PC-9 (cell line): Measurements from ENCODE around the gene IL17RB. TPM values are rescaled to one million over a fixed set of nuclear protein-coding genes. Genes with fewer than 3 reads are reported as not detected.

Experiments used
- BruUV-seq: library from RNA; stranded (reverse); fragments of 400-500 nt; replicated peaks from 2 replicates; lab custom pipeline; 2021; lab: Mats Ljungman, UMichigan
- CTCF ChIA-PET: fragments of 300-600 bp; sonication (Branson Sonifier 250); formaldehyde crosslinking; loops from one replicate; lab custom pipeline; 2022; ENCODE audit warnings: antibody characterized with exemption; lab: Charles Lee
- POLR2A ChIA-PET: fragments of 300-600 bp; sonication (Branson Sonifier 250); formaldehyde crosslinking; loops from one replicate; lab custom pipeline; 2022; ENCODE audit warnings: antibody characterized with exemption; ENCODE audit not compliant: unreplicated experiment; lab: Charles Lee
- DNase-seq, 2 experiments: peaks; one replicate each; pipeline versions ENCODE4 v3.0.0 to v3.0.0-alpha.2; 2015 to 2022; ENCODE audit warnings: mixed read lengths in 1 of 2
- H2AFZ ChIP-seq: fragments of 200-600 bp; sonication (generic); 2 replicates; pipeline ENCODE4 v1.8.1; 2017; ENCODE audit warnings: antibody characterized with exemption
- H3F3A ChIP-seq: fragments of 200-600 bp; sonication (generic); 2 replicates; pipeline ENCODE4 v1.8.1; 2017; ENCODE audit warnings: antibody characterized with exemption, mild to moderate bottlenecking, low read depth; ENCODE audit not compliant: insufficient read depth
- H3K27ac ChIP-seq: fragments of 200-600 bp; sonication (generic); 2 replicates; pipeline ENCODE4 v1.6.1; 2016; ENCODE audit warnings: mixed run types
- H3K27me3 ChIP-seq: fragments of 200-600 bp; sonication (generic); 2 replicates; pipeline ENCODE4 v1.6.1; 2016; ENCODE audit warnings: low read depth, mixed run types; ENCODE audit not compliant: insufficient read depth
- H3K36me3 ChIP-seq: fragments of 200-600 bp; sonication (generic); 2 replicates; pipeline ENCODE4 v1.6.1; 2016; ENCODE audit warnings: low read depth, mixed run types
- H3K4me1 ChIP-seq: fragments of 200-600 bp; sonication (generic); replicated peaks from 2 replicates; pipeline ENCODE4 v1.6.1; 2016; ENCODE audit warnings: mixed run types; ENCODE audit not compliant: insufficient read depth
- H3K4me2 ChIP-seq: fragments of 200-600 bp; sonication (generic); 2 replicates; pipeline ENCODE4 v1.6.1; 2017; ENCODE audit warnings: mixed run types
- H3K4me3 ChIP-seq: fragments of 200-600 bp; sonication (generic); 2 replicates; pipeline ENCODE4 v1.6.1; 2016; ENCODE audit warnings: mixed run types
- H3K79me2 ChIP-seq: fragments of 200-600 bp; sonication (generic); 2 replicates; pipeline ENCODE4 v1.6.1; 2017; ENCODE audit warnings: low read depth, mixed run types
- H3K9me2 ChIP-seq: fragments of 200-600 bp; sonication (generic); 2 replicates; pipeline ENCODE4 v1.8.1; 2017; ENCODE audit warnings: mild to moderate bottlenecking; ENCODE audit not compliant: insufficient read depth
- H3K9me3 ChIP-seq: fragments of 200-600 bp; sonication (generic); 2 replicates; pipeline ENCODE4 v1.8.1; 2016; ENCODE audit warnings: low read depth; ENCODE audit not compliant: insufficient read depth
- H4K20me1 ChIP-seq: fragments of 200-600 bp; sonication (generic); 2 replicates; pipeline ENCODE4 v1.8.1; 2017; ENCODE audit not compliant: insufficient read depth
- CTCF ChIP-seq: fragments of 200-600 bp; sonication (generic); conservative IDR thresholded peaks from 2 replicates; pipeline ENCODE4 v1.6.1; 2017; ENCODE audit warnings: mixed run types, antibody characterized with exemption, mild to moderate bottlenecking, moderate library complexity
- EZH2 ChIP-seq: fragments of 200-600 bp; sonication (generic); IDR thresholded peaks from 2 replicates; pipeline ENCODE4 v1.8.0; 2017; ENCODE audit warnings: antibody characterized with exemption, low read depth
- intact Hi-C: fragments of 100-400 bp; cut with micrococcal nuclease; formaldehyde crosslinking; loops from one replicate; pipeline ENCODE4 v1.10.0; 2022; ENCODE audit not compliant: unreplicated experiment
- total RNA-seq: library from RNA; stranded (reverse); gene quantifications from 2 replicates; pipeline ENCODE4 v1.2.3, GENCODE V29; 2021

Gene IL17RB
- total RNA-seq, 1 experiment from 2014 or later, result not detected

DNA sequence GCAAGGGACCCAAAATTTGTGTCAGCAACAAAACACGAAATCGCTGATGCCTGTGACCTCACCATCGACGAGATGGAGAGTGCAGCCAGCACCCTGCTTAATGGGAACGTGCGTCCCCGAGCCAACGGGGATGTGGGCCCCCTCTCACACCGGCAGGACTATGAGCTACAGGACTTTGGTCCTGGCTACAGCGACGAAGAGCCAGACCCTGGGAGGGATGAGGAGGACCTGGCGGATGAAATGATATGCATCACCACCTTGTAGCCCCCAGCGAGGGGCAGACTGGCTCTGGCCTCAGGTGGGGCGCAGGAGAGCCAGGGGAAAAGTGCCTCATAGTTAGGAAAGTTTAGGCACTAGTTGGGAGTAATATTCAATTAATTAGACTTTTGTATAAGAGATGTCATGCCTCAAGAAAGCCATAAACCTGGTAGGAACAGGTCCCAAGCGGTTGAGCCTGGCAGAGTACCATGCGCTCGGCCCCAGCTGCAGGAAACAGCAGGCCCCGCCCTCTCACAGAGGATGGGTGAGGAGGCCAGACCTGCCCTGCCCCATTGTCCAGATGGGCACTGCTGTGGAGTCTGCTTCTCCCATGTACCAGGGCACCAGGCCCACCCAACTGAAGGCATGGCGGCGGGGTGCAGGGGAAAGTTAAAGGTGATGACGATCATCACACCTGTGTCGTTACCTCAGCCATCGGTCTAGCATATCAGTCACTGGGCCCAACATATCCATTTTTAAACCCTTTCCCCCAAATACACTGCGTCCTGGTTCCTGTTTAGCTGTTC lies 35.0 kb upstream of the IL17RB start:
- no peak for DNase-seq
- H3F3A ChIP-seq, result no peaks in the 10 kb centered on the region
- no peak overlapping the region for H2AFZ ChIP-seq
- no TSS peak for BruUV-seq
- H4K20me1 ChIP-seq, result no peaks in the 10 kb centered on the region
- no peaks in the 10 kb centered on the region for H3K4me1 ChIP-seq
- ChIA-PET CTCF (interaction anchor here (0.6 kb wide), 1 partner anchor 246 kb away, joined by 11 read pairs; no protein-coding TSS in a partner anchor), POLR2A (no interaction called here)
- no peak for TF ChIP-seq EZH2
- TF ChIP-seq CTCF, result no peak
- no peak overlapping the region for H3K27ac ChIP-seq
- no peak overlapping the region for H3K4me2 ChIP-seq
- H3K4me3 ChIP-seq, result no peak overlapping the region
- no peaks in the 10 kb centered on the region for H3K79me2 ChIP-seq
- no peaks in the 10 kb centered on the region for H3K9me2 ChIP-seq
- H3K36me3 ChIP-seq, result no peaks in the 10 kb centered on the region
- no peaks in the 10 kb centered on the region for H3K9me3 ChIP-seq
- H3K27me3 ChIP-seq, result peaks cover 95% of the 10 kb centered on the region
- intact Hi-C loops, result no loop called here

DNA sequence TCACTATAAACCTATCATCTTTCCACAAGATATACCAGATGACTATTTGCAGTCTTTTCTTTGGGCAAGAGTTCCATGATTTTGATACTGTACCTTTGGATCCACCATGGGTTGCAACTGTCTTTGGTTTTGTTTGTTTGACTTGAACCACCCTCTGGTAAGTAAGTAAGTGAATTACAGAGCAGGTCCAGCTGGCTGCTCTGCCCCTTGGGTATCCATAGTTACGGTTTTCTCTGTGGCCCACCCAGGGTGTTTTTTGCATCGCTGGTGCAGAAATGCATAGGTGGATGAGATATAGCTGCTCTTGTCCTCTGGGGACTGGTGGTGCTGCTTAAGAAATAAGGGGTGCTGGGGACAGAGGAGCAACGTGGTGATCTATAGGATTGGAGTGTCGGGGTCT lies 33.9 kb upstream of the IL17RB start:
- CTCF ChIA-PET, result no interaction called here
- intact Hi-C loops, result no loop called here
- no peaks in the 10 kb centered on the region for H3K4me1 ChIP-seq

DNA sequence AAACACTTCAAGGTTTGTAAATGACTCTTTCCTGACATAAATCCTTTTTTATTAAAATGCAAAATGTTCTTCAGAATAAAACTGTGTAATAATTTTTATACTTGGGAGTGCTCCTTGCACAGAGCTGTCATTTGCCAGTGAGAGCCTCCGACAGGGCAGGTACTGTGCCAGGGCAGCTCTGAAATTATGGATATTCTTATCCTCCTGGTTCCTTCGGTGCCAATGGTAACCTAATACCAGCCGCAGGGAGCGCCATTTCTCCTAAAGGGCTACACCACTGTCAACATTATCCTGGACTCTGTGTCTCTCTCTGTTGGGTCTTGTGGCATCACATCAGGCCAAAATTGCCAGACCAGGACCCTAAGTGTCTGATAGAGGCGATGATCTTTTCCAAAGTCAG lies 33.1 kb upstream of the IL17RB start:
- no peak for TF ChIP-seq CTCF
- TF ChIP-seq EZH2, result no peak
- CTCF ChIA-PET, result no interaction called here
- Histone ChIP-seq H3F3A (no peaks in the 10 kb centered on the region), H3K27ac (no peak overlapping the region), H3K4me3 (no peak overlapping the region), H3K4me2 (no peak overlapping the region), H3K36me3 (no peaks in the 10 kb centered on the region), H4K20me1 (no peaks in the 10 kb centered on the region), H3K27me3 (peaks cover 96% of the 10 kb centered on the region), H2AFZ (no peak overlapping the region), H3K9me3 (no peaks in the 10 kb centered on the region), H3K9me2 (no peaks in the 10 kb centered on the region), H3K4me1 (no peaks in the 10 kb centered on the region), H3K79me2 (no peaks in the 10 kb centered on the region)
- intact Hi-C loops, result no loop called here
- POLR2A ChIA-PET, result no interaction called here
- no peak for DNase-seq
- BruUV-seq, result no TSS peak

More for the DNA sequence above, 33.9 kb upstream of the IL17RB start:
- no peak for TF ChIP-seq CTCF
- Histone ChIP-seq H4K20me1 (no peaks in the 10 kb centered on the region), H3K4me2 (no peak overlapping the region), H3K9me2 (no peaks in the 10 kb centered on the region), H2AFZ (no peak overlapping the region), H3K9me3 (no peaks in the 10 kb centered on the region), H3K27ac (no peak overlapping the region), H3K4me3 (no peak overlapping the region), H3K79me2 (no peaks in the 10 kb centered on the region), H3F3A (no peaks in the 10 kb centered on the region), H3K36me3 (no peaks in the 10 kb centered on the region), H3K27me3 (peaks cover 95% of the 10 kb centered on the region)
- POLR2A ChIA-PET, result no interaction called here
- DNase-seq, result no peak
- no TSS peak for BruUV-seq
